Prostate gland (tissue), 2 donors: Measurements from ENCODE around the gene PTPRS. TPM values are rescaled to one million over a fixed set of nuclear protein-coding genes. Genes with fewer than 3 reads are reported as not detected.

ENCODE experiments used
- DNase-seq: peaks from one replicate; pipeline ENCODE4 v3.0.0-alpha.2; 2019; ENCODE audit warnings: low spot score
- H3K27ac ChIP-seq, 2 donors: fragments of 200-600 bp; sonication (generic); 2 replicates each; pipeline ENCODE4 v1.5.1; 2017 to 2019
- H3K27me3 ChIP-seq: fragments of 200-600 bp; sonication (generic); replicated peaks from 2 replicates; pipeline ENCODE4 v1.5.1; 2019; ENCODE audit not compliant: insufficient read depth
- H3K36me3 ChIP-seq, 2 donors: fragments of 200-600 bp; sonication (generic); 1 replicate in 1 of 2; 2 replicates in 1 of 2; pipeline versions ENCODE4 v1.5.1 to v1.8.1; 2017 to 2019
- H3K4me1 ChIP-seq: fragments of 200-600 bp; sonication (generic); replicated peaks from 2 replicates; pipeline ENCODE4 v1.5.1; 2019
- H3K4me3 ChIP-seq, 2 donors: fragments of 200-600 bp; sonication (generic); 2 replicates each; pipeline ENCODE4 v1.5.1; 2017 to 2019
- H3K9me3 ChIP-seq: fragments of 200-600 bp; sonication (generic); 2 replicates; pipeline ENCODE4 v1.5.1; 2017
- CTCF ChIP-seq, 4 experiments: fragments of 200-600 bp in 2 of 4; fragments of 450-650 bp in 2 of 4; sonication (generic) in 2 of 4; IDR thresholded peaks; 1 replicate in 3 of 4; 2 replicates in 1 of 4; pipeline ENCODE4 v1.5.1; 2016 to 2019; ENCODE audit warnings: antibody characterized with exemption in 4 of 4, mild to moderate bottlenecking in 2 of 4, moderate library complexity in 2 of 4
- POLR2A ChIP-seq: fragments of 450-650 bp; IDR thresholded peaks from one replicate; pipeline ENCODE4 v1.6.1; 2016; ENCODE audit warnings: antibody characterized with exemption, mild to moderate bottlenecking
- POLR2AphosphoS5 ChIP-seq: sonication (generic); formaldehyde crosslinking; IDR thresholded peaks from one replicate; pipeline ENCODE4 v1.6.1; 2017; ENCODE audit warnings: antibody characterized with exemption
- WGBS: methylation state at CpG from one replicate; pipeline ENCODE4 v1.1.5; 2018; 5-methylcytosine and 5-hydroxymethylcytosine counted together
- intact Hi-C: fragments of 100-400 bp; cut with DNase I; formaldehyde crosslinking; loops from one replicate; pipeline ENCODE4 v1.14.2; 2022
- total RNA-seq, 2 donors: library from RNA; depleted of rRNA; stranded (reverse); fragments of >200 nt; gene quantifications; one replicate each; pipeline ENCODE4 v1.1.0, GENCODE V29; 2016

PTPRS gene
- total RNA-seq, 2 donors from 2014 or later, result 221 to 379 TPM

DNA sequence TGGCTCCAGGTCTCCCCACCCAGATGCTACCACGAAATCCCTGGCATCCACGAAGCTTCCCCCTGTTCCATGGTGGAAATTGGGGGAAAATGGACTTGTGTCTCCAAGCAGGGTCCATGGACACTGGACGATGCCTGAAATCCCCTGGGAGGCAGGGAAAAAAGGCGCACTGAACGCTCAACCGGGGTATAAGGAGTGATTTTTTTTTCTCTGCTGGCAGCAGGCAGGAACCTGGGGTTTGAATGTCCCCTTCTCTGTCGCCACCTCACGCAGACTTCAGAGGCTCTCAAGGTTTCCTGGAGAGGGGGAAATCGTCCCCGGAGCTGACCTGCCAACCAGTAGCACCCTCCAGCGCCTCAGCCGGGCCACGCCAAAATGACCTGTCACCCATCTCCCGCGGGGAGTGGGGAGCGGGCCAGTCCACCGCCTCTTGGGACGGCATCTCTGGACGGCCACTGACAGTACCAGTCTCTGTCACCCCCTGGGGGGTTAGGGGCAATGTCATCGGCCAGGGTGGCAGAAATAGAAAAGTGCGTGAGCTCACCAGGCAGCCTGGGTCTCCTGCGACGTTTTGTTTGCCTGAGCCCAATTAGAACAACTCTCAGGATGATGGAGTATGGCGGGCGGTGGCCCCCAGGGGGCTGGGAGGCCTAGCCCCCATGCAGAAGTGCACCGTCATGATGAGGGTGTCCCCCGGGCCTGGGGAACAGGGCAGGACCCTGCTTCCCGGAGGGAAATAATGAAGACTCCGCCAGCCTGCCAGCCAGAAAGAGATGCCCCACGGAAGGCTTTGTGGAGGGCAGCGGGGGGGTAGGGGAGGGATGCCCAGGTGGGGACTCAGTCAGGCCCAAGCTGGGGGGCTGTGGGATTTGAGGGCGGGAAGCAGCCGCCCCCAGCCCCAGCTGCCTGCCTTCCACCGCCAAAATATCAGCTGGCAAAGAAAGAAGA lies 2.6 kb downstream of the PTPRS start:
- intact Hi-C loops, result no loop called here
- Histone ChIP-seq H3K27me3 (peaks cover 4% of the 10 kb centered on the region), H3K27ac (no peak overlapping the region), H3K9me3 (no peaks in the 10 kb centered on the region), H3K36me3 (no peaks in the 10 kb centered on the region), H3K4me3 (no peak overlapping the region), H3K4me1 (peaks cover 8% of the 10 kb centered on the region)
- no peak for DNase-seq
- no peak for TF ChIP-seq CTCF (IDR thresholded peaks at IDR 0.05)
- TF ChIP-seq POLR2A, result no peak
- no peak for TF ChIP-seq POLR2AphosphoS5
- 75% methylated on average over 34 of the region's 34 CpGs for WGBS

DNA sequence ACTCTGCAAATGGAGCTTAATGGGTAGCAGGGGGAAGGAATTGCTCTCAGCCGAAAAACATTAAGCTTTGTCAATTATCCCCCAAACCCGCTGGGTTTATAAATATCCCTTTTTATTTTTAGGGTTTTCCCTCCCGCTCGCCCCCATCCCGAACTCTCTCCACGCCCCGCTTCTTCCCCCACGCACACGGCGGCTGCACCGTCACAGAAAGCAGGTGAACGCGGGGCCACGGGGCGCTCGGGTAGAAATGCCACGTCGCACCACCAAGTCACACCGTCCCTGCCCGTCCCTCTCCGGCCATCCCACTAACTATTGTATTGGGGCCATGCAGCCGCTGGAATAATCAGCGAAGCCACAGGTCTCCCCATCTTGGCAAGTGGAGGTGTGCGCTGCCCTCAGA lies 3.5 kb downstream of the PTPRS start:
- peaks cover 4% of the 10 kb centered on the region for H3K27me3 ChIP-seq
- 86% methylated on average over 24 of the region's 24 CpGs for WGBS

DNA sequence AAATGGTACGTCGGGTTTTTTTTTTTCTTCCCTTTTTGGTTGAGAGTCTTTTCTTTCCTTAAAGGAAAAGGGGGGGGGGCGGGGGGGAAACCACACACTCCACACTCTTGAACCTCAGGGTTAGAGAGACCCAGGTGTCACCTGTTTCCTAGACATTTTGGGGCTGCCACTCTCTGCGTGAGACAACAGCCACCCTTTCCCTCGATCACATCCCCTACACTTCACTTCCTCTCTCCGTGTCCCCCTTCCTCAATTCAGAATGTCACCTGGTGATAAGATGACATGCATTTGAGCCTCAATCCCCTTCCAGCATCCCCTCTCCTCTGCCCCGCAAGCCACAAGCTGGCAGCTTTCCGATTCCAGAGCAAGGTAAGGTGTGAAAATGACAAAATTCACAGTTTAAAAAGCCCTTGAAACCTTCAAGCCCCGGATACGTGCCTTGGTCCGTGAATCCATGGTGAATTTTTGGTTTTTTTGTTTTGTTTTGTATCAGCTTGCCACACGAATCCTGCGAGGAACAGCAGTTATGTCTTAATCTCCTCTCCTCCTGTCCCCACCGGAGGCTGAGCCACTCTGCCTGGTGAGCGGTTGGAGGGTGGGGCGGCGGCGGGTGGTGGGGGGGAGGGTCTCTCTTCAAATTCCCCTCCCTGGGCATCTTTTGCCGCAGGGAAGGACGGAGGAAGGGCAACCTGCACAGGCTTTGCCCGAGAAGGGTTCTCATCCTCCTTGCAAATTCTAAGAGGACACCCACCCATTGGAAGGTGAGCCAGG lies 4.2 kb downstream of the PTPRS start:
- peaks cover 4% of the 10 kb centered on the region for H3K27me3 ChIP-seq
- WGBS, result 57% methylated on average over 21 of the region's 21 CpGs
- no peak for DNase-seq

More for the DNA sequence above, 3.5 kb downstream of the PTPRS start:
- Histone ChIP-seq H3K36me3 (no peaks in the 10 kb centered on the region), H3K4me3 (no peak overlapping the region), H3K27ac (no peak overlapping the region), H3K9me3 (no peaks in the 10 kb centered on the region), H3K4me1 (peaks cover 8% of the 10 kb centered on the region)
- intact Hi-C loops, result no loop called here
- TF ChIP-seq CTCF (IDR thresholded peaks at IDR 0.05) (no peak), POLR2AphosphoS5 (no peak), POLR2A (no peak)
- DNase-seq, result no peak

DNA sequence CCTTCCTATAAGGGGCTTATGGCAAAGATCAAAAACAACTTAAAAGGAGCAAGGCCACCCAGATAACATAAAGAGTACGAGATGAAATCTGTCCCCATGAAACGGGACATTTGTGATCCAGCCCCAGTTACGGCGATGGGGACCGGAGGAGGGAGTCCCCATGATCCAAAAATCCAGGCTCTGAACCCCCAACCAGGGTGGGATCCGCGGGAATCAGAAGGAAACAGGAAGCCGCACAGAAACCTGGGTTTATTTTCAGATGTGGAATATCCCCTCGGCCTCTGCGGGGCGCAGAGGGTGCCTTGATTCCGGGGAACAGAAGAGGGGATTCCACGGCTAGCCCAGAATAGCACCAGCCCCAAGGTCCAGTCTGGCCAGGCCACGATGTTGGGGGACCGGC lies 5.0 kb downstream of the PTPRS start:
- H3K27ac ChIP-seq, result no peak overlapping the region
- no peak overlapping the region for H3K4me3 ChIP-seq
- H3K36me3 ChIP-seq, result no peaks in the 10 kb centered on the region
- intact Hi-C loops, result no loop called here
- WGBS, result 78% methylated on average over 15 of the region's 15 CpGs
- peaks cover 8% of the 10 kb centered on the region for H3K4me1 ChIP-seq
- H3K27me3 ChIP-seq, result peaks cover 4% of the 10 kb centered on the region
- TF ChIP-seq CTCF (IDR thresholded peaks at IDR 0.05), result no peak
- TF ChIP-seq POLR2A, result no peak
- no peak for TF ChIP-seq POLR2AphosphoS5
- no peaks in the 10 kb centered on the region for H3K9me3 ChIP-seq
- DNase-seq, result no peak

More for the DNA sequence above, 4.2 kb downstream of the PTPRS start:
- TF ChIP-seq POLR2A (no peak), POLR2AphosphoS5 (no peak), CTCF (IDR thresholded peaks at IDR 0.05) (no peak)
- H3K4me1 ChIP-seq, result peaks cover 8% of the 10 kb centered on the region
- no peaks in the 10 kb centered on the region for H3K36me3 ChIP-seq
- no peak overlapping the region for H3K27ac ChIP-seq
- no peak overlapping the region for H3K4me3 ChIP-seq
- no peaks in the 10 kb centered on the region for H3K9me3 ChIP-seq
- intact Hi-C loops, result no loop called here
